CD8-positive, alpha-beta memory T cell (primary cell): ENCODE measurements around the gene LZTS2. TPM values are rescaled to one million over a fixed set of nuclear protein-coding genes. Genes with fewer than 3 reads are reported as not detected.
A peak's percentile ranks its signal among the peaks of the same experiment; 100 is the strongest.

Source experiments
- CTCF ChIA-PET: fragments of 350-600 bp; sonication (Branson Sonifier 250); formaldehyde crosslinking; loops from one replicate; lab custom pipeline; 2021; ENCODE audit warnings: antibody characterized with exemption; lab: Charles Lee
- POLR2A ChIA-PET: fragments of 350-600 bp; sonication (Branson Sonifier 250); formaldehyde crosslinking; loops from one replicate; lab custom pipeline; 2021; ENCODE audit warnings: antibody characterized with exemption; lab: Charles Lee
- DNase-seq, 5 donors: peaks; one replicate each; pipeline versions ENCODE4 v3.0.0 to v3.0.0-alpha.2; 2020 to 2022; ENCODE audit warnings: mixed read lengths in 1 of 5
- H3K27ac ChIP-seq: one replicate; pipeline ENCODE4 v1.7.0; 2013; ENCODE audit warnings: low read depth, mild to moderate bottlenecking, low read length, moderate library complexity
- H3K27me3 ChIP-seq: 2 replicates; pipeline ENCODE4 v1.7.0; 2013; ENCODE audit warnings: low read length, mild to moderate bottlenecking; ENCODE audit not compliant: insufficient read depth, poor library complexity, severe bottlenecking
- H3K36me3 ChIP-seq: 2 replicates; pipeline ENCODE4 v1.7.0; 2013; ENCODE audit warnings: mild to moderate bottlenecking, low read length, moderate library complexity; ENCODE audit not compliant: insufficient read depth
- H3K4me1 ChIP-seq: 2 replicates; pipeline ENCODE4 v1.7.0; 2013; ENCODE audit warnings: mild to moderate bottlenecking, low read length, moderate library complexity; ENCODE audit not compliant: insufficient read depth
- H3K4me3 ChIP-seq: 2 replicates; pipeline ENCODE4 v1.7.0; 2013; ENCODE audit warnings: mild to moderate bottlenecking, low read length
- H3K9me3 ChIP-seq: 2 replicates; pipeline ENCODE4 v1.7.0; 2013; ENCODE audit warnings: mild to moderate bottlenecking, low read length
- H3K27ac Mint-ChIP-seq, 8 donors: one replicate each; pipeline ENCODE4 v1.8.0; 2020 to 2021; ENCODE audit warnings: mixed read lengths in 8 of 8, mild to moderate bottlenecking in 6 of 8, inconsistent platforms in 3 of 8, moderate library complexity in 3 of 8
- H3K27me3 Mint-ChIP-seq, 2 donors: one replicate each; pipeline ENCODE4 v1.8.0; 2020 to 2021; ENCODE audit warnings: mixed read lengths in 2 of 2, mild to moderate bottlenecking in 1 of 2, moderate library complexity in 1 of 2
- H3K36me3 Mint-ChIP-seq, 3 donors: one replicate each; pipeline ENCODE4 v1.8.0; 2020 to 2021; ENCODE audit warnings: mixed read lengths in 3 of 3, inconsistent platforms in 1 of 3, mild to moderate bottlenecking in 1 of 3
- H3K4me1 Mint-ChIP-seq, 3 donors: one replicate each; pipeline ENCODE4 v1.8.0; 2020 to 2021; ENCODE audit warnings: mixed read lengths in 3 of 3, inconsistent platforms in 1 of 3, mild to moderate bottlenecking in 1 of 3
- H3K4me3 Mint-ChIP-seq, 7 donors: one replicate each; pipeline ENCODE4 v1.8.0; 2020 to 2021; ENCODE audit warnings: mixed read lengths in 7 of 7, mild to moderate bottlenecking in 6 of 7, moderate library complexity in 4 of 7, inconsistent platforms in 2 of 7
- H3K9me3 Mint-ChIP-seq, 5 donors: one replicate each; pipeline ENCODE4 v1.8.0; 2020 to 2022; ENCODE audit warnings: mixed read lengths in 5 of 5, mild to moderate bottlenecking in 3 of 5, moderate library complexity in 2 of 5, inconsistent platforms in 1 of 5
- polyA plus RNA-seq: library from polyadenylated mRNA; unstranded; fragments of 300-500 nt; fragmentation: Illumina TruSeq; gene quantifications from one replicate; pipeline ENCODE4 v1.2.3, GENCODE V29; 2021
- total RNA-seq, 2 experiments: library from RNA; stranded (reverse); gene quantifications; one replicate each; pipeline ENCODE4 v1.2.3, GENCODE V29; 2021

Gene LZTS2
- total and polyA plus RNA-seq, 3 experiments from 2014 or later = 10.9 to 19.7 (median 11.5) TPM

GRCh38 chr10:101046332-101047238 lies 47.0 kb downstream of the LZTS2 start:
- POLR2A ChIA-PET = no interaction called here
- Histone ChIP-seq H3K36me3 (no peaks in the 10 kb centered on the region), H3K4me3 (no peak overlapping the region), H3K27ac (no peak overlapping the region), H3K4me1 (peaks cover 26% of the 10 kb centered on the region), H3K27me3 (peaks cover 25% of the 10 kb centered on the region), H3K9me3 (no peaks in the 10 kb centered on the region)
- Mint-ChIP-seq H3K27me3 (peaks cover 34 to 52% of the 10 kb centered on the region in 2 donors), H3K4me3 (no peak overlapping the region), H3K27ac (no peak overlapping the region), H3K36me3 (peaks cover 0 to 3% (median 0%) of the 10 kb centered on the region in 3 donors), H3K4me1 (peaks cover 28 to 41% (median 35%) of the 10 kb centered on the region in 3 donors), H3K9me3 (no peaks in the 10 kb centered on the region)
- CTCF ChIA-PET = interaction anchor here (0.9 to 1.5 kb wide), 5 partner anchors 10 to 50 kb away, joined by 3 to 6 read pairs (median 3); partner anchors contain the start of gene LZTS2
- DNase-seq = no peak

DNA sequence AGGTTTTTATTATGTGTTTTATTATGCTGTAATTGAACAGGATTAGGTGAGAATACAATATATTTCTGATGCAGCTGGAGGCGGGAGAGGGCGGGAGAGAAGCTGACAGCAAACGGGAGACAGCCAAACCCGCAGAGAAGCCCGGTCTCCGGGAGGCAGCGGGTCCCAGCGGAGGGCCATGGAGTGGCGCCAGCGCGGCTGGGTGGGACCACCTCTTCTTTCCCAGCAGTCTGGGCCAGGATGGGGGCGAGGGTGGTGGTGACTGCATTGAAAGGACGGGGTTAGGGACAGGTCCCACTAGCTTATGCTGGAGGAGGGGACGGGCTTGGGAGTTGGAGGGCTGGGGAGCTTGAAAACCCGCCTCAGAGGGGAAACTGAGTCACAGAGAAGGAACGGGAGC lies 47.7 kb downstream of the LZTS2 start:
- Mint-ChIP-seq H3K27me3 (peaks cover 34 to 52% of the 10 kb centered on the region in 2 donors), H3K4me1 (peaks cover 25 to 34% (median 33%) of the 10 kb centered on the region in 3 donors), H3K4me3 (no peak overlapping the region), H3K36me3 (peaks cover 0 to 3% (median 0%) of the 10 kb centered on the region in 3 donors), H3K27ac (no peak overlapping the region), H3K9me3 (no peaks in the 10 kb centered on the region)
- Histone ChIP-seq H3K27me3 (peaks cover 25% of the 10 kb centered on the region), H3K4me1 (peaks cover 23% of the 10 kb centered on the region), H3K9me3 (no peaks in the 10 kb centered on the region), H3K4me3 (no peak overlapping the region), H3K36me3 (no peaks in the 10 kb centered on the region), H3K27ac (no peak overlapping the region)
- no peak for DNase-seq
- ChIA-PET CTCF (interaction anchor here (1.0 to 1.5 kb wide), 5 partner anchors 9 to 49 kb away, joined by 3 to 6 read pairs (median 3); partner anchors contain the start of genes LZTS2, PDZD7 and SFXN3), POLR2A (no interaction called here)

- Histone ChIP-seq H3K27me3 (peaks cover 25% of the 10 kb centered on the region), H3K36me3 (no peaks in the 10 kb centered on the region), H3K27ac (no peak overlapping the region), H3K4me1 (peaks cover 17% of the 10 kb centered on the region), H3K9me3 (no peaks in the 10 kb centered on the region), H3K4me3 (no peak overlapping the region)
- no peak for DNase-seq
- Mint-ChIP-seq H3K4me1 (peaks cover 15 to 25% (median 23%) of the 10 kb centered on the region in 3 donors), H3K27me3 (peaks cover 34 to 52% of the 10 kb centered on the region in 2 donors), H3K4me3 (no peak overlapping the region), H3K27ac (no peak overlapping the region), H3K36me3 (no peaks in the 10 kb centered on the region), H3K9me3 (no peaks in the 10 kb centered on the region)
- CTCF ChIA-PET = interaction anchor here (1.0 to 6.0 kb wide), 6 partner anchors 8 to 50 kb away, joined by 3 to 83 read pairs (median 4); partner anchors contain the start of genes KAZALD1, LZTS2, PDZD7 and SFXN3
- POLR2A ChIA-PET = no interaction called here
Measured at GRCh38 chr10:101047961-101048892, 48.6 kb downstream of the LZTS2 start.

DNA sequence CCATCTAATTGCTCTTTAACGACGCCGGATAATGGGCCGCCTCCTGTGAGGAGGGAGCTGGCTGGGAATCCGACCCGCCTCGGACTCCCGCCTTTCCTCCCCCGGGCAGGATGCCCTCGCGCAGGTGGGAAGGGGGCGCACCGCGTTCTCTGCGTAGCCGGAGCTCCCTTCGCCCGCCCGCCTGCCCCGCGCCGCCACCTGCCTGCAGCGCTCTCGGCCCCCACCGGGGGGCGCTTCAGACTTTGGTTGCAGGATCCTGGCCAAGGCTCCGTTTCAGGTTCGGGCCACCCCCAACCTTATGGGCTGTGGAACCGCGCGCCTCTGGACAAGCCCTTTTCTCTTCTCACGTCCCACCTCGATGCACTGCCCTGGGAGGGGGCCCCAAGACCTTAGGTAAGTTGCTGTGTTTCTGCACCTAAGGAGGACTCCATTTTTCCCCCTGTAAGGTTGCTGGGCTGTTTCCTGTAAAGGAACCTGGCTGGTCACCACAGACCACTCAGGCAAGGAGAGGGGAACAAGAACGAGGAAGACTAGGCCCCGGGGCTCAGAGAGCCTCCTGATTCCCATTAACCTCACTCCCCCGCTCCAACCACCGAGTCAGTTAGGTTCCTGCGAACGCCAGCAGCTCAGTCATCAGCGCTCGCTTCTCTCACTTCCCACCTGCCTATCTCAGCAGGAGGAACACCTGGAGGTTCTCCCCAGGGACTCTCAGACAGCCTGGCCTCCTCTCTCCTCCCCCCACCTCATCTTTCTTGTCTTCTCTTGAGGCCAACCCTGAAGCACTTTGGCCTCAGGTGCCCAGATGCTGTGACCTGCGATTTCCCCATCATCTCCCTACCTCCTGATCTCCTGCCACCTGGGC lies 50.8 kb downstream of the LZTS2 start:
- Histone ChIP-seq H3K9me3 (no peaks in the 10 kb centered on the region), H3K36me3 (no peaks in the 10 kb centered on the region), H3K4me3 (no peak overlapping the region), H3K27ac (no peak overlapping the region), H3K4me1 (peaks cover 13% of the 10 kb centered on the region), H3K27me3 (peaks cover 25% of the 10 kb centered on the region)
- CTCF ChIA-PET = interaction anchor here (0.8 to 6.0 kb wide), 17 partner anchors 10 to 154 kb away, joined by 3 to 83 read pairs (median 6); partner anchors contain the start of genes KAZALD1, MRPL43 and TWNK
- POLR2A ChIA-PET = interaction anchor here (1.0 to 1.1 kb wide), 4 partner anchors 9 to 53 kb away, joined by 3 to 4 read pairs (median 3); no protein-coding TSS in a partner anchor
- Mint-ChIP-seq H3K4me3 (peak overlapping the region in 5 of 7 donors; percentile 9 to 62 (median 36)), H3K9me3 (no peaks in the 10 kb centered on the region), H3K27me3 (peaks cover 36 to 52% of the 10 kb centered on the region in 2 donors), H3K4me1 (peaks cover 12 to 21% (median 19%) of the 10 kb centered on the region in 3 donors), H3K27ac (peak overlapping the region in 1 of 8 donors; percentile 5), H3K36me3 (no peaks in the 10 kb centered on the region)
- DNase-seq = peak; percentile 70 to 82 (median 76)

- Mint-ChIP-seq H3K27ac (no peak overlapping the region), H3K36me3 (peaks cover 0 to 1% (median 0%) of the 10 kb centered on the region in 3 donors), H3K27me3 (peaks cover 30 to 40% of the 10 kb centered on the region in 2 donors), H3K4me1 (peaks cover 12 to 21% (median 19%) of the 10 kb centered on the region in 3 donors), H3K9me3 (no peaks in the 10 kb centered on the region), H3K4me3 (no peak overlapping the region)
- DNase-seq = no peak
- POLR2A ChIA-PET = interaction anchor here (0.6 to 0.8 kb wide), 2 partner anchors 21 to 845 kb away, joined by 3 to 5 read pairs; partner anchors contain the start of genes PDZD7 and SFXN3
- H3K27ac ChIP-seq = no peak overlapping the region
- no peak overlapping the region for H3K4me3 ChIP-seq
- CTCF ChIA-PET = interaction anchor here (1.1 to 6.0 kb wide), 6 partner anchors 9 to 109 kb away, joined by 3 to 83 read pairs (median 10); partner anchors contain the start of gene KAZALD1
- no peaks in the 10 kb centered on the region for H3K9me3 ChIP-seq
- no peaks in the 10 kb centered on the region for H3K36me3 ChIP-seq
- peaks cover 13% of the 10 kb centered on the region for H3K4me1 ChIP-seq
- H3K27me3 ChIP-seq = peaks cover 25% of the 10 kb centered on the region
Measured at GRCh38 chr10:101052285-101052684, 52.7 kb downstream of the LZTS2 start.

GRCh38 chr10:101053516-101053915 lies 53.9 kb downstream of the LZTS2 start:
- H3K36me3 Mint-ChIP-seq = peaks cover 0 to 1% (median 0%) of the 10 kb centered on the region in 3 donors
- Histone ChIP-seq H3K27me3 (peaks cover 24% of the 10 kb centered on the region), H3K4me1 (peaks cover 13% of the 10 kb centered on the region), H3K27ac (no peak overlapping the region), H3K9me3 (no peaks in the 10 kb centered on the region), H3K36me3 (no peaks in the 10 kb centered on the region), H3K4me3 (no peak overlapping the region)
- H3K27ac Mint-ChIP-seq = no peak overlapping the region
- H3K27me3 Mint-ChIP-seq = peaks cover 27 to 28% of the 10 kb centered on the region in 2 donors
- H3K4me3 Mint-ChIP-seq = no peak overlapping the region
- CTCF ChIA-PET = interaction anchor here (0.8 to 19.6 kb wide), 5 partner anchors 8 to 89 kb away, joined by 3 to 258 read pairs (median 3); partner anchors contain the start of gene KAZALD1
- no peaks in the 10 kb centered on the region for H3K9me3 Mint-ChIP-seq
- no peak for DNase-seq
- POLR2A ChIA-PET = no interaction called here
- peaks cover 9 to 18% (median 16%) of the 10 kb centered on the region in 3 donors for H3K4me1 Mint-ChIP-seq
